Calu3 (cell line): ENCODE results near the gene LAMTOR4. TPM values are rescaled to one million over a fixed set of nuclear protein-coding genes. Genes with fewer than 3 reads are reported as not detected.
"Not testable (repeated sequence)": the region's sequence is repeated elsewhere in the genome, so short reads cannot be mapped to it uniquely, and the experiment has no call there.

Experiments
- BruUV-seq: library from RNA; stranded (reverse); fragments of 400-500 nt; replicated peaks from 2 replicates; lab custom pipeline; 2021; lab: Mats Ljungman, UMichigan
- CTCF ChIA-PET: fragments of 300-600 bp; sonication (Branson Sonifier 250); formaldehyde crosslinking; loops from one replicate; lab custom pipeline; 2022; ENCODE audit warnings: antibody characterized with exemption; lab: Charles Lee
- DNase-seq: peaks from one replicate; pipeline ENCODE4 v3.0.0; 2022
- H3K27ac Mint-ChIP-seq: one replicate; pipeline ENCODE4 v1.8.0; 2022; ENCODE audit warnings: mixed read lengths; ENCODE audit not compliant: unreplicated experiment
- H3K27me3 Mint-ChIP-seq: one replicate; pipeline ENCODE4 v1.8.0; 2022; ENCODE audit warnings: mixed read lengths; ENCODE audit not compliant: unreplicated experiment
- H3K36me3 Mint-ChIP-seq: one replicate; pipeline ENCODE4 v1.8.0; 2022; ENCODE audit warnings: mild to moderate bottlenecking, moderate library complexity, mixed read lengths; ENCODE audit not compliant: insufficient read depth, unreplicated experiment
- H3K4me1 Mint-ChIP-seq: one replicate; pipeline ENCODE4 v1.8.0; 2022; ENCODE audit warnings: mild to moderate bottlenecking, low read depth, mixed read lengths; ENCODE audit not compliant: unreplicated experiment
- H3K4me3 Mint-ChIP-seq: one replicate; pipeline ENCODE4 v1.8.0; 2022; ENCODE audit warnings: mild to moderate bottlenecking, low read depth, moderate library complexity, mixed read lengths; ENCODE audit not compliant: unreplicated experiment
- H3K9me3 Mint-ChIP-seq: one replicate; pipeline ENCODE4 v1.8.0; 2022; ENCODE audit warnings: low read depth, mixed read lengths; ENCODE audit not compliant: unreplicated experiment
- CTCF ChIP-seq: fragments of 200-600 bp; IDR thresholded peaks from one replicate; pipeline ENCODE4 v1.8.0; 2022; ENCODE audit warnings: antibody characterized with exemption; ENCODE audit not compliant: unreplicated experiment
- intact Hi-C: fragments of 100-400 bp; cut with micrococcal nuclease; formaldehyde crosslinking; loops from one replicate; pipeline ENCODE4 v1.10.0; 2022; ENCODE audit not compliant: unreplicated experiment
- microRNA-seq: library from miRNA; unstranded; fragments of <30 nt; microRNA quantifications from one replicate; pipeline ENCODE4 v1.2.0, GENCODE V29; 2022
- total RNA-seq: library from RNA; stranded (reverse); gene quantifications from 2 replicates; pipeline ENCODE4 v1.2.3, GENCODE V29; 2022

The LAMTOR4 gene
- total RNA-seq, 1 experiment from 2014 or later, result 43.6 TPM

GRCh38 chr7:100195222-100195621, 46.5 kb downstream of the LAMTOR4 start:
- H3K4me3 Mint-ChIP-seq, result no peak overlapping the region
- CTCF ChIA-PET, result no interaction called here
- no peak for DNase-seq
- no peaks in the 10 kb centered on the region for H3K9me3 Mint-ChIP-seq
- H3K27me3 Mint-ChIP-seq, result peaks cover 34% of the 10 kb centered on the region
- no peak overlapping the region for H3K27ac Mint-ChIP-seq
- TF ChIP-seq CTCF, result no peak
- no peaks in the 10 kb centered on the region for H3K4me1 Mint-ChIP-seq
- no peaks in the 10 kb centered on the region for H3K36me3 Mint-ChIP-seq
- intact Hi-C loops, result no loop called here
- BruUV-seq, result no TSS peak

GRCh38 chr7:100195901-100196322, 47.2 kb downstream of the LAMTOR4 start:
- BruUV-seq, H3K27ac Mint-ChIP-seq, intact Hi-C loops, H3K9me3 Mint-ChIP-seq, H3K36me3 Mint-ChIP-seq, H3K4me3 Mint-ChIP-seq, H3K4me1 Mint-ChIP-seq, DNase-seq, CTCF ChIA-PET: not testable (repeated sequence)
- peaks cover 41% of the 10 kb centered on the region for H3K27me3 Mint-ChIP-seq

GRCh38 chr7:100198266-100198665, 49.5 kb downstream of the LAMTOR4 start:
- no peak for TF ChIP-seq CTCF
- intact Hi-C loops, result no loop called here
- H3K9me3 Mint-ChIP-seq, result no peaks in the 10 kb centered on the region
- H3K36me3 Mint-ChIP-seq, result no peaks in the 10 kb centered on the region
- BruUV-seq, result no TSS peak
- no peak overlapping the region for H3K4me3 Mint-ChIP-seq
- H3K27ac Mint-ChIP-seq, result no peak overlapping the region
- CTCF ChIA-PET, result no interaction called here
- DNase-seq, result no peak
- H3K4me1 Mint-ChIP-seq, result no peaks in the 10 kb centered on the region
- H3K27me3 Mint-ChIP-seq, result peaks cover 62% of the 10 kb centered on the region

- no peak for TF ChIP-seq CTCF
- no peaks in the 10 kb centered on the region for H3K4me1 Mint-ChIP-seq
- H3K27me3 Mint-ChIP-seq, result peaks cover 62% of the 10 kb centered on the region
- H3K4me3 Mint-ChIP-seq, result no peak overlapping the region
- no peaks in the 10 kb centered on the region for H3K9me3 Mint-ChIP-seq
- CTCF ChIA-PET, result interaction anchor here (0.5 kb wide), 1 partner anchor 15 kb away, joined by 3 read pairs; no protein-coding TSS in a partner anchor
- no peaks in the 10 kb centered on the region for H3K36me3 Mint-ChIP-seq
- no peak for DNase-seq
- intact Hi-C loops, result no loop called here
- no TSS peak for BruUV-seq
- H3K27ac Mint-ChIP-seq, result no peak overlapping the region
Measured at GRCh38 chr7:100200693-100201092, 52.0 kb downstream of the LAMTOR4 start.

Small RNA genes lying within 50 kb of the gene (microRNA-seq; reads per million reads assigned to microRNA genes)
- 4.2 reads per million, percentile 9 among the genes with 10 or more reads in this experiment for gene MIR4658

Other genes with a start within 250 kb of the LAMTOR4 start
- 15.9 and 16.9 TPM in 2 replicates for gene TRIM4, start 229.4 kb upstream of the LAMTOR4 start, total RNA-seq
- gene GJC3, start 219.3 kb upstream of the LAMTOR4 start, total RNA-seq, result not detected in 2 replicates
- 15.4 and 25.6 TPM in 2 replicates for gene AZGP1, start 172.9 kb upstream of the LAMTOR4 start, total RNA-seq
- 56.6 and 60.0 TPM in 2 replicates for gene ZKSCAN1, start 133.3 kb upstream of the LAMTOR4 start, total RNA-seq
- 5.5 and 5.7 TPM in 2 replicates for gene ZSCAN21, start 99.1 kb upstream of the LAMTOR4 start, total RNA-seq
- 26.7 TPM in 2 replicates for gene ZNF3, start 67.2 kb upstream of the LAMTOR4 start, total RNA-seq
- gene COPS6, start 59.9 kb upstream of the LAMTOR4 start, total RNA-seq, result 97.1 and 110 TPM in 2 replicates
- gene MCM7, start 47.5 kb upstream of the LAMTOR4 start, total RNA-seq, result 122 and 125 TPM in 2 replicates
- 12.1 and 13.9 TPM in 2 replicates for gene AP4M1, start 47.3 kb upstream of the LAMTOR4 start, total RNA-seq
- 50.5 and 50.8 TPM in 2 replicates for gene TAF6, start 29.6 kb upstream of the LAMTOR4 start, total RNA-seq
- gene CNPY4, start 29.3 kb upstream of the LAMTOR4 start, total RNA-seq, result 5.6 and 5.9 TPM in 2 replicates
- 1.2 TPM in 2 replicates for gene MBLAC1, start 22.0 kb upstream of the LAMTOR4 start, total RNA-seq
- 17.4 and 17.5 TPM in 2 replicates for gene TRAPPC14, start 9.8 kb downstream of the LAMTOR4 start, total RNA-seq
- gene GAL3ST4, start 19.7 kb downstream of the LAMTOR4 start, total RNA-seq, result 0.14 TPM in 1 of 2 replicates, not detected in the other
- gene GPC2, start 28.5 kb downstream of the LAMTOR4 start, total RNA-seq, result 3.2 and 3.6 TPM in 2 replicates
- 0.66 and 1.2 TPM in 2 replicates for gene STAG3, start 29.0 kb downstream of the LAMTOR4 start, total RNA-seq
- gene PVRIG, start 71.0 kb downstream of the LAMTOR4 start, total RNA-seq, result not detected in 2 replicates
- gene SPDYE3, start 158.8 kb downstream of the LAMTOR4 start, total RNA-seq, result not detected in 2 replicates
- gene PILRB, start 209.2 kb downstream of the LAMTOR4 start, total RNA-seq, result 40.0 and 40.4 TPM in 2 replicates
- gene PILRA, start 224.6 kb downstream of the LAMTOR4 start, total RNA-seq, result 3.1 and 3.3 TPM in 2 replicates